ENCODE results near the gene GSG1L.

DNA sequence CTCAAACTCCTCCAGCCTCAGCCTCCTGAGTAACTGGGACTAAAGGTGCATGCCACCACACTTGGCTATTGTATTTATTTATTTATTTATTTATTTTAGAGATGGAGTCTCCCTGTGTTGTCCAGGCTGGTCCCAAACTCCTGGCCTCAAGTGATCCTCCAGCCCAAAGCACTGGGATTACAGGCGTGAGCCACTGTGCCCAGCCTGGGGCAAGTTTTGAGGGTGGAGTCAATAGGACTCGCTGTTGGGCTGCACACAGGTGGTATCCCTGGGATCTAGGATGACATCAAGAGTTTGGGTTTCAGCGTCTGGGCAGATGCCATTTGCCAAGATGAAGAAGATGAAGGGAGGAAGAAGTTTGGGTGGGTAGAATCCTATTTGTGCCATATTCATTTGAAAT is 213.9 kb downstream of the GSG1L start:
- TF ChIP-seq CTCF (optimal IDR thresholded peaks at IDR 0.05 in 1 of 3, IDR thresholded peaks at IDR 0.05 in 1 of 3, conservative IDR thresholded peaks at IDR 0.05 in 1 of 3; ENCODE audit: extremely low read depth in 1 of 3, insufficient read depth in 2 of 3, low read length in 3 of 3) (no peak), EZH2 (IDR thresholded peaks at IDR 0.05; ENCODE audit: low read length) (no peak)

All from keratinocyte (primary cell).